KG1 (cell line): ENCODE measurements around the gene CNTN3.

Experiments used
- DNase-seq: peaks from one replicate; lab custom pipeline; 2025; lab: John Stamatoyannopoulos, UW

CNTN3 gene

GRCh38 chr3:74611206-74611605, 3.3 kb downstream of the CNTN3 start:
- no peak for DNase-seq

GRCh38 chr3:74607803-74608202, 6.7 kb downstream of the CNTN3 start:
- no peak for DNase-seq

- no peak for DNase-seq
Observed at GRCh38 chr3:74606996-74607395, 7.5 kb downstream of the CNTN3 start.

- no peak for DNase-seq
Observed at GRCh38 chr3:74605437-74605836, 9.0 kb downstream of the CNTN3 start.

GRCh38 chr3:74603292-74603691, 11.2 kb downstream of the CNTN3 start:
- no peak for DNase-seq

GRCh38 chr3:74602471-74602870, 12.0 kb downstream of the CNTN3 start:
- no peak for DNase-seq

GRCh38 chr3:74601793-74602192, 12.7 kb downstream of the CNTN3 start:
- no peak for DNase-seq

- DNase-seq: no peak
Observed at GRCh38 chr3:74599564-74599963, 14.9 kb downstream of the CNTN3 start.

- no peak for DNase-seq
Observed at GRCh38 chr3:74593152-74593551, 21.3 kb downstream of the CNTN3 start.

- peak; percentile 5 for DNase-seq
Observed at GRCh38 chr3:74592359-74592758, 22.1 kb downstream of the CNTN3 start.

GRCh38 chr3:74591946-74592345, 22.5 kb downstream of the CNTN3 start:
- DNase-seq: no peak

- no peak for DNase-seq
Observed at GRCh38 chr3:74591342-74591741, 23.1 kb downstream of the CNTN3 start.

- DNase-seq: no peak
Observed at GRCh38 chr3:74590620-74591262, 23.7 kb downstream of the CNTN3 start.

GRCh38 chr3:74584782-74585181, 29.7 kb downstream of the CNTN3 start:
- no peak for DNase-seq

- no peak for DNase-seq
Observed at GRCh38 chr3:74582982-74583381, 31.5 kb downstream of the CNTN3 start.

- DNase-seq: no peak
Observed at GRCh38 chr3:74575857-74576256, 38.6 kb downstream of the CNTN3 start.

- DNase-seq: no peak
Observed at GRCh38 chr3:74571118-74571517, 43.3 kb downstream of the CNTN3 start.
